HepG2 (cell line): Measurements from ENCODE around the gene CKLF. TPM values are rescaled to one million over a fixed set of nuclear protein-coding genes. Genes with fewer than 3 reads are reported as not detected.

ENCODE experiments used
- ATRX ChIP-seq: sonication (generic); formaldehyde crosslinking; IDR thresholded peaks from 2 replicates; pipeline ENCODE4 v1.4.0; 2020; ENCODE audit warnings: missing genetic modification reagents, borderline replicate concordance
- RFX5 ChIP-seq: IDR thresholded peaks from 2 replicates; pipeline ENCODE4 v1.6.1; 2011; ENCODE audit warnings: low read depth, low read length, improper control_type of control experiment
- TAF15 ChIP-seq: fragments of 200-400 bp; formaldehyde crosslinking; IDR thresholded peaks from one replicate; pipeline ENCODE4 v1.6.1; 2018; ENCODE audit warnings: mild to moderate bottlenecking, low read depth, low read length; ENCODE audit not compliant: poor library complexity, severe bottlenecking
- ZBTB21 ChIP-seq: sonication (generic); formaldehyde crosslinking; IDR thresholded peaks from 2 replicates; pipeline ENCODE4 v1.4.0; 2020; ENCODE audit warnings: missing genetic modification reagents
- ZNF121 ChIP-seq: sonication (generic); formaldehyde crosslinking; IDR thresholded peaks from 2 replicates; pipeline ENCODE4 v1.5.0; 2020; ENCODE audit warnings: mild to moderate bottlenecking, missing genetic modification reagents
- ZNF629 ChIP-seq: sonication (generic); formaldehyde crosslinking; conservative IDR thresholded peaks from 2 replicates; pipeline ENCODE4 v1.5.0; 2020; ENCODE audit warnings: missing genetic modification reagents
- polyA plus RNA-seq, 8 experiments: library from polyadenylated mRNA; depleted of rRNA in 3 of 8; stranded (reverse) in 7 of 8; unstranded in 1 of 8; fragments of >200 nt; fragmentation: Illumina TruSeq in 4 of 8; extraction: Trizol in 4 of 8; gene quantifications; 2 replicates each; pipeline versions ENCODE4 v1.2.1 to v1.2.3, GENCODE V29; 2011 to 2016; ENCODE audit warnings: low read depth in 4 of 8, missing spikeins in 1 of 8, mixed read lengths in 1 of 8; ENCODE audit not compliant: insufficient read depth in 1 of 8
- total RNA-seq, 5 experiments: library from RNA; depleted of rRNA; stranded (reverse); fragments of >200 nt; fragmentation: Illumina TruSeq; extraction: Trizol; gene quantifications; 2 replicates each; pipeline ENCODE4 v1.2.3, GENCODE V29; 2016; ENCODE audit warnings: low read depth in 1 of 5
- TF ChIP-seq, protein P1 (sequence below): IDR thresholded peaks from 2 replicates; pipeline ENCODE4 v1.6.1; 2016; ENCODE audit warnings: control low read depth
- TF ChIP-seq, protein P2 (sequence below): sonication (generic); formaldehyde crosslinking; IDR thresholded peaks from 2 replicates; pipeline ENCODE4 v1.4.0; 2020; ENCODE audit warnings: low read depth, mild to moderate bottlenecking, missing genetic modification reagents
- TF ChIP-seq, protein P3 (sequence below): sonication (generic); formaldehyde crosslinking; IDR thresholded peaks from 2 replicates; pipeline ENCODE4 v1.4.0; 2020; ENCODE audit warnings: missing genetic modification reagents

CKLF gene
- total and polyA plus RNA-seq, 2 of the 13 experiments (the other 11 are each of a cell fraction or from before 2014, with no cell fraction given) = 120 to 167 TPM

DNA sequence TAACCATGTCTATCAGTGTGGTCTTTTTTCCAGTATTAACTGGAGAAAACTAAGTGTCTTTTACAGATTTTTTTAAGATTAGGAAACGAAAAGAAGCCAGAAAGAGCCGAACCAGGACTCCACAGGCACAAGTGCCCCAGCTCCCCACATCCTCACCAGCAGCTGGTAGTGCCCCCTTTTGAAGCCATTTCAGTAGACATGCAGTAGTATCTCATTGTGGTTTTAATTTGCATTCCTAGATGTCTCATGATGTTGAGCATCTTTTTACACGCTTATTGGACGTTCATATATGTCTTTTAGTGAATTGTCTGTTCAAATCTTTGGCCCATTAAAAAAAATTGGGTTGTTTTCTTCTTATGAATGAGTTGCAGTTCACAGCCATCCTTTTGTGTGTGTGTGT is 47.4 kb downstream of the CKLF start (continued):
- TF ChIP-seq, protein P1, sequence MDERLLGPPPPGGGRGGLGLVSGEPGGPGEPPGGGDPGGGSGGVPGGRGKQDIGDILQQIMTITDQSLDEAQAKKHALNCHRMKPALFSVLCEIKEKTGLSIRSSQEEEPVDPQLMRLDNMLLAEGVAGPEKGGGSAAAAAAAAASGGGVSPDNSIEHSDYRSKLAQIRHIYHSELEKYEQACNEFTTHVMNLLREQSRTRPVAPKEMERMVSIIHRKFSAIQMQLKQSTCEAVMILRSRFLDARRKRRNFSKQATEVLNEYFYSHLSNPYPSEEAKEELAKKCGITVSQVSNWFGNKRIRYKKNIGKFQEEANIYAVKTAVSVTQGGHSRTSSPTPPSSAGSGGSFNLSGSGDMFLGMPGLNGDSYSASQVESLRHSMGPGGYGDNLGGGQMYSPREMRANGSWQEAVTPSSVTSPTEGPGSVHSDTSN (CRISPR knock-in tag) = no peak
- no peak for TF ChIP-seq TAF15
- no peak for TF ChIP-seq RFX5
- TF ChIP-seq, protein P2, sequence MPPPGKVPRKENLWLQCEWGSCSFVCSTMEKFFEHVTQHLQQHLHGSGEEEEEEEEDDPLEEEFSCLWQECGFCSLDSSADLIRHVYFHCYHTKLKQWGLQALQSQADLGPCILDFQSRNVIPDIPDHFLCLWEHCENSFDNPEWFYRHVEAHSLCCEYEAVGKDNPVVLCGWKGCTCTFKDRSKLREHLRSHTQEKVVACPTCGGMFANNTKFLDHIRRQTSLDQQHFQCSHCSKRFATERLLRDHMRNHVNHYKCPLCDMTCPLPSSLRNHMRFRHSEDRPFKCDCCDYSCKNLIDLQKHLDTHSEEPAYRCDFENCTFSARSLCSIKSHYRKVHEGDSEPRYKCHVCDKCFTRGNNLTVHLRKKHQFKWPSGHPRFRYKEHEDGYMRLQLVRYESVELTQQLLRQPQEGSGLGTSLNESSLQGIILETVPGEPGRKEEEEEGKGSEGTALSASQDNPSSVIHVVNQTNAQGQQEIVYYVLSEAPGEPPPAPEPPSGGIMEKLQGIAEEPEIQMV = no peak
- TF ChIP-seq ZNF629 = no peak
- TF ChIP-seq, protein P3, sequence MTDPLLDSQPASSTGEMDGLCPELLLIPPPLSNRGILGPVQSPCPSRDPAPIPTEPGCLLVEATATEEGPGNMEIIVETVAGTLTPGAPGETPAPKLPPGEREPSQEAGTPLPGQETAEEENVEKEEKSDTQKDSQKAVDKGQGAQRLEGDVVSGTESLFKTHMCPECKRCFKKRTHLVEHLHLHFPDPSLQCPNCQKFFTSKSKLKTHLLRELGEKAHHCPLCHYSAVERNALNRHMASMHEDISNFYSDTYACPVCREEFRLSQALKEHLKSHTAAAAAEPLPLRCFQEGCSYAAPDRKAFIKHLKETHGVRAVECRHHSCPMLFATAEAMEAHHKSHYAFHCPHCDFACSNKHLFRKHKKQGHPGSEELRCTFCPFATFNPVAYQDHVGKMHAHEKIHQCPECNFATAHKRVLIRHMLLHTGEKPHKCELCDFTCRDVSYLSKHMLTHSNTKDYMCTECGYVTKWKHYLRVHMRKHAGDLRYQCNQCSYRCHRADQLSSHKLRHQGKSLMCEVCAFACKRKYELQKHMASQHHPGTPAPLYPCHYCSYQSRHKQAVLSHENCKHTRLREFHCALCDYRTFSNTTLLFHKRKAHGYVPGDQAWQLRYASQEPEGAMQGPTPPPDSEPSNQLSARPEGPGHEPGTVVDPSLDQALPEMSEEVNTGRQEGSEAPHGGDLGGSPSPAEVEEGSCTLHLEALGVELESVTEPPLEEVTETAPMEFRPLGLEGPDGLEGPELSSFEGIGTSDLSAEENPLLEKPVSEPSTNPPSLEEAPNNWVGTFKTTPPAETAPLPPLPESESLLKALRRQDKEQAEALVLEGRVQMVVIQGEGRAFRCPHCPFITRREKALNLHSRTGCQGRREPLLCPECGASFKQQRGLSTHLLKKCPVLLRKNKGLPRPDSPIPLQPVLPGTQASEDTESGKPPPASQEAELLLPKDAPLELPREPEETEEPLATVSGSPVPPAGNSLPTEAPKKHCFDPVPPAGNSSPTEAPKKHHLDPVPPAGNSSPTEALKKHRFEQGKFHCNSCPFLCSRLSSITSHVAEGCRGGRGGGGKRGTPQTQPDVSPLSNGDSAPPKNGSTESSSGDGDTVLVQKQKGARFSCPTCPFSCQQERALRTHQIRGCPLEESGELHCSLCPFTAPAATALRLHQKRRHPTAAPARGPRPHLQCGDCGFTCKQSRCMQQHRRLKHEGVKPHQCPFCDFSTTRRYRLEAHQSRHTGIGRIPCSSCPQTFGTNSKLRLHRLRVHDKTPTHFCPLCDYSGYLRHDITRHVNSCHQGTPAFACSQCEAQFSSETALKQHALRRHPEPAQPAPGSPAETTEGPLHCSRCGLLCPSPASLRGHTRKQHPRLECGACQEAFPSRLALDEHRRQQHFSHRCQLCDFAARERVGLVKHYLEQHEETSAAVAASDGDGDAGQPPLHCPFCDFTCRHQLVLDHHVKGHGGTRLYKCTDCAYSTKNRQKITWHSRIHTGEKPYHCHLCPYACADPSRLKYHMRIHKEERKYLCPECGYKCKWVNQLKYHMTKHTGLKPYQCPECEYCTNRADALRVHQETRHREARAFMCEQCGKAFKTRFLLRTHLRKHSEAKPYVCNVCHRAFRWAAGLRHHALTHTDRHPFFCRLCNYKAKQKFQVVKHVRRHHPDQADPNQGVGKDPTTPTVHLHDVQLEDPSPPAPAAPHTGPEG (CRISPR knock-in tag) = no peak
- TF ChIP-seq ZNF121 = no peak
- no peak for TF ChIP-seq ZBTB21 (CRISPR knock-in tag)
- TF ChIP-seq ATRX (CRISPR knock-in tag) = no peak
